Measurements from ENCODE around the gene SREBF1. TPM values are rescaled to one million over a fixed set of nuclear protein-coding genes. Genes with fewer than 3 reads are reported as not detected.

SREBF1 gene
- total RNA-seq, 1 donor from 2014 or later, result 365 TPM

DNA sequence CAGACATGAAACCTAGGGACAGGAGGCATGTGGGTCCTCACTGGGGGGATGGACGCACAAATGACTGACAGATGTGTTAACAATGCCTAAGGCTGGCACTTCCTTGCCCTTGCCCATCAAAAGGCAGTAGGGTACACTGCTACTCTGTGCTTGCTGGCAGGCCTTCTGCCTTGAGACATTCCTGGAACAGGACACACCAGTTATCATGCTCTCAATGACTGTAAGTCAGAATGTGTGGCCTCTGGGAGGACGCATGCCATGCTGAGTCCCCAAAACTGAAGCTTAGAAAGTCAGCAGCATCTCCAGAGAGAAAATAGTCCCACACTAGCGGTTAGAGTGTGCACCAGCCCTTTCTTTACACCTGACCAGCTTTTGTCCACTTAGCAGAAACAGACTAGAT lies 16.1 kb upstream of the SREBF1 start:
- TF ChIP-seq, protein P1, sequence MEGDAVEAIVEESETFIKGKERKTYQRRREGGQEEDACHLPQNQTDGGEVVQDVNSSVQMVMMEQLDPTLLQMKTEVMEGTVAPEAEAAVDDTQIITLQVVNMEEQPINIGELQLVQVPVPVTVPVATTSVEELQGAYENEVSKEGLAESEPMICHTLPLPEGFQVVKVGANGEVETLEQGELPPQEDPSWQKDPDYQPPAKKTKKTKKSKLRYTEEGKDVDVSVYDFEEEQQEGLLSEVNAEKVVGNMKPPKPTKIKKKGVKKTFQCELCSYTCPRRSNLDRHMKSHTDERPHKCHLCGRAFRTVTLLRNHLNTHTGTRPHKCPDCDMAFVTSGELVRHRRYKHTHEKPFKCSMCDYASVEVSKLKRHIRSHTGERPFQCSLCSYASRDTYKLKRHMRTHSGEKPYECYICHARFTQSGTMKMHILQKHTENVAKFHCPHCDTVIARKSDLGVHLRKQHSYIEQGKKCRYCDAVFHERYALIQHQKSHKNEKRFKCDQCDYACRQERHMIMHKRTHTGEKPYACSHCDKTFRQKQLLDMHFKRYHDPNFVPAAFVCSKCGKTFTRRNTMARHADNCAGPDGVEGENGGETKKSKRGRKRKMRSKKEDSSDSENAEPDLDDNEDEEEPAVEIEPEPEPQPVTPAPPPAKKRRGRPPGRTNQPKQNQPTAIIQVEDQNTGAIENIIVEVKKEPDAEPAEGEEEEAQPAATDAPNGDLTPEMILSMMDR (IDR thresholded peaks at IDR 0.05; ENCODE audit: partially characterized antibody, unreplicated experiment), result no peak
- Mint-ChIP-seq H3K27ac (ENCODE audit: unreplicated experiment) (no peak overlapping the region), H3K9me3 (ENCODE audit: unreplicated experiment) (peaks cover 5% of the 10 kb centered on the region), H3K36me3 (ENCODE audit: unreplicated experiment) (no peaks in the 10 kb centered on the region), H3K4me1 (ENCODE audit: low read depth, unreplicated experiment) (peaks cover 29% of the 10 kb centered on the region), H3K4me3 (ENCODE audit: unreplicated experiment) (no peak overlapping the region), H3K27me3 (ENCODE audit: unreplicated experiment) (no peaks in the 10 kb centered on the region)
- DNase-seq, result no peak

DNA sequence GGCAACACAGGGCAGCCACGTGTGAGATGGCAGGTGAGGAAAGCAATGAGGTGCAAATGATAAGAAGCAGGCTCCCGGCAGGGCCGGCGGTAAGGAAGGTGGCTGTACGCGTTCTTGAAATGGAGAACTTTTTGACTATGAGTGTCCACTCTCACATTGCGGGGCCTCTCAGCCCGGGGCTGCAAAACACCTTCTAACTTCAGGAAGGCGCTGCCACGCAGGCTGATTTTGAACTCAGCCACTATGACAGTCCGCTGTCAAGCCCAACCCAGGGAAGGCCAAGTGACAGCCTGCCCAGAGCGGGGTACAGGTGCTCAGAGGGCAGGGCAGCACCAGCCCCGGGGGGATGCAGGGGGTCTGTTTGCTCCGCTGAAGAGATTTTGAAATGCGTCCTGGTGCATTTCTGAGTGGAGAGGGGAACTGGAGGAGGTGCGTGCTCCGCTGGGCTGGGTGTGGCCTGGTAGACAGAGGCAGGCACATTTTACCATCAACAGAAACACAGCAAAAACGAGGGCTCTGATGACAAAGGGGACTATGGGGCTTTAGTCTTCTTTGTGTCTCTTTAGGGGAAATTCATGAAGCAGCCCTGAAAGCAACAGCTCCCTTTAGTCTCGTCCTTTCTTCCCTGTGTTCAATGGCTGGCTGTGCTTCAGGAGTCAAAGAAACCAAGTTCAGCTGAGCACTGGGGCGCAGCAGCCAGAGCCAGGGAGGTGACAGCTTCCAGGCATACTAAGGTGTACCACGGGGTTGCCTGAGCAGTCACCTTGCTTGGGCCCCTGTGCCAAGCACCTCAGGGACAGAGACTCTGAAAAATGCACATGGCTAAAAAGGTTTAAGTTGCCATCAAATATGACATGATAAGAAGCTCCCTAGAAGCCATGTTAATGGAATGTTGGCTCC lies 14.6 kb upstream of the SREBF1 start:
- TF ChIP-seq, protein P1 (IDR thresholded peaks at IDR 0.05; ENCODE audit: partially characterized antibody, unreplicated experiment), result no peak
- Mint-ChIP-seq H3K4me1 (ENCODE audit: low read depth, unreplicated experiment) (peaks cover 29% of the 10 kb centered on the region), H3K27me3 (ENCODE audit: unreplicated experiment) (peaks cover 5% of the 10 kb centered on the region), H3K27ac (ENCODE audit: unreplicated experiment) (no peak overlapping the region), H3K9me3 (ENCODE audit: unreplicated experiment) (peaks cover 5% of the 10 kb centered on the region), H3K36me3 (ENCODE audit: unreplicated experiment) (no peaks in the 10 kb centered on the region), H3K4me3 (ENCODE audit: unreplicated experiment) (peak overlapping the region; percentile 20)
- DNase-seq, result no peak

DNA sequence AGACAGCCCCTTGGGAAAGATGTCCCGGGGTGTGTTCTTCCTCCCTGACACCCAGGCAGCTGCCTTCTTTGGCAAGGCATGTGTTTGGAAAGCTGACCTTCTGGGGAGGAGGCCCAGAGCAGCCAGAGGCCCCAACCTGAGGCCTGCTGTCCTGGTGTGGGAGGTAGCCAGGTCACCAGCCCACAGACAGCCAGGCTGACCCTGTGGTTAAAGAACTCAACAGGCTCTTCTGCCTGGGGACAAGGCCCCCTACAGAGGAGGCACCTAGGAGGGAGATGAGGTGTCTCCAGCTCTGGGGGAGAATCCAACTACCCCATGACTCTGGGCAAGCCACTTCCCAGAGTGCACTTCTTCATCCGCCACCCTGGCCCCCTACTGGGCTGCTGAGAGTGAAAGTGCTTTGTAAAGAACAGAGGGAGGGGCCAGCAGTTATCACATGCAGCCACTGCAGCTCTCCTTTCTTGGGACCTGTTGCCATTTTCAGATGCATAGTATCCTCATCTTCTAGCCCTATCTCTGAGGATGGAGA lies 13.1 kb upstream of the SREBF1 start:
- H3K27me3 Mint-ChIP-seq (ENCODE audit: unreplicated experiment), result peaks cover 5% of the 10 kb centered on the region
- H3K4me3 Mint-ChIP-seq (ENCODE audit: unreplicated experiment), result peak overlapping the region; percentile 42
- H3K4me1 Mint-ChIP-seq (ENCODE audit: low read depth, unreplicated experiment), result peaks cover 26% of the 10 kb centered on the region
- H3K9me3 Mint-ChIP-seq (ENCODE audit: unreplicated experiment), result peaks cover 3% of the 10 kb centered on the region
- DNase-seq, result no peak
- H3K36me3 Mint-ChIP-seq (ENCODE audit: unreplicated experiment), result no peaks in the 10 kb centered on the region
- TF ChIP-seq, protein P1 (IDR thresholded peaks at IDR 0.05; ENCODE audit: partially characterized antibody, unreplicated experiment), result peak; percentile 10
- H3K27ac Mint-ChIP-seq (ENCODE audit: unreplicated experiment), result peak overlapping the region; percentile 22

DNA sequence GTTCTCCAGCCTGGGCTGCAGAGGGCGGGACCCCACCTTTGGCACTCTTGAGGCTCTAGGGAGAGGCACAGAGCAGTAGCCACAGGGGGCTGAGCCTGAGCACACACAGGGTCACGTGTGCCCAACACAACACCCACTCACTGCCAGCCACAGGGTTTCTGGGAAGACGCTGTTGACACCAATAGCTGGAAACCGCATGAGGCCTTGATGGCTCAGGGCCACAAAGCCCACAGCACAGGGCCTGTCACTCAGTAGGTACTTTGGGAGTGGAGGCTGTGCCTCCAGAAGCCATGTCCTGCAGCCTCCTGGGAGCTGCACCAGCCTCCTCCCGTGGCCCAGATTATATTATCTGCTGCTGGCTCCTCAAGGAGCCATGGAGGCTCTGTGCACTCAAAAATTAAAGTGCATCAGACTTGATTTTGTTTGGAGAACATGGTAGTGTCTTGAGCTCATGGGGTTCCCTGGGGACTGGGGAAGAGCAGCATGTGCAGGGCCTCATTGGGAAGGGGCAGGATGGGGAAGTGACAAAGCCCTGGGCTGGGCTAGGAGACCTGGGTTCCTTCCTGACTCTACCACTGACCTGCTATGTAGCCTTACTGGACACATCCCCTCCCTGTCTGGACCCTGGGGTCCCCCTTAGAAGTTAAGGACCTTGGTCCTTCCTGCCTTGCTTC lies 12.5 kb upstream of the SREBF1 start:
- Mint-ChIP-seq H3K27ac (ENCODE audit: unreplicated experiment) (no peak overlapping the region), H3K27me3 (ENCODE audit: unreplicated experiment) (peaks cover 5% of the 10 kb centered on the region), H3K36me3 (ENCODE audit: unreplicated experiment) (no peaks in the 10 kb centered on the region), H3K4me3 (ENCODE audit: unreplicated experiment) (no peak overlapping the region), H3K9me3 (ENCODE audit: unreplicated experiment) (peaks cover 3% of the 10 kb centered on the region), H3K4me1 (ENCODE audit: low read depth, unreplicated experiment) (peaks cover 27% of the 10 kb centered on the region)
- no peak for DNase-seq
- TF ChIP-seq, protein P1 (IDR thresholded peaks at IDR 0.05; ENCODE audit: partially characterized antibody, unreplicated experiment), result no peak

Measured in glutamatergic neuron (in vitro differentiated cells).